ENCODE measurements around the gene IQSEC3. TPM values are rescaled to one million over a fixed set of nuclear protein-coding genes. Genes with fewer than 3 reads are reported as not detected.

The IQSEC3 gene
- total RNA-seq, 1 experiment from 2014 or later: 0.55 TPM

DNA sequence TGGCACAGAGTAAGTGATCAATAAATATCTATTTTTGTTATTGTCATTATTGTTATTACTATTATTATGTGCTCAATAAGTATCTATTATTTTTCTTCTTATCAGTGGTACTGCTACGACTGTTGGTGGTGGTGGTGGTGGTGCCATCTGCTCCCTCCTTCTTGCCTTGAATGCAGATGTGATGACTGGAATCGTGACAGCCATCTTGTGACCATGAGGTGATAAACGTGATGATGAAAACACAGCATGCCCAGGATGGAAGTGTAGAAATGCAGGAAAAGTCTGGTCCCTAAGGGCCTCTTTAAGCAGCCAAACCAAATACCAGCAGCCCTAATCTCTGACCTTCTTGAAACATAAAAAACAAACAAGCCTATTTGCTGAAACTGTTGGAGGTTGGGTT is 125.0 kb downstream of the IQSEC3 start:
- peaks cover 5 to 7% of the 10 kb centered on the region in 2 experiments; a peak in 3 of 5 replicates for H3K9me3 Mint-ChIP-seq
- Histone ChIP-seq H2BK20ac (ENCODE audit: low read depth, low read length, poor library complexity, severe bottlenecking) (no peak overlapping the region), H3K4ac (ENCODE audit: low read depth, low read length) (no peak overlapping the region), H3K9me3 (ENCODE audit: control insufficient read depth, low read depth, low read length) (no peaks in the 10 kb centered on the region), H3K79me1 (ENCODE audit: insufficient read depth, low read depth, low read length, poor library complexity, severe bottlenecking) (no peaks in the 10 kb centered on the region), H3K23me2 (ENCODE audit: insufficient read length, low read depth, low read length, poor library complexity, severe bottlenecking) (peaks cover 7% of the 10 kb centered on the region), H2BK5ac (ENCODE audit: insufficient read length, low read length) (no peak overlapping the region), H2BK12ac (ENCODE audit: insufficient read length, low read depth, low read length) (no peak overlapping the region), H2AFZ (ENCODE audit: low read length) (no peak overlapping the region), H4K20me1 (ENCODE audit: control insufficient read depth, insufficient read depth, insufficient read length) (no peaks in the 10 kb centered on the region), H3K14ac (ENCODE audit: insufficient read depth, low read length) (no peak overlapping the region), H3K79me2 (ENCODE audit: insufficient read depth, low read length) (no peaks in the 10 kb centered on the region), H3K4me1 (ENCODE audit: insufficient read depth, low read length) (no peaks in the 10 kb centered on the region), H3K9ac (ENCODE audit: extremely low read depth, insufficient read length, low read length) (no peak overlapping the region), H4K8ac (replicated peaks; ENCODE audit: insufficient read length, low read depth, low read length) (no peak overlapping the region), H4K5ac (ENCODE audit: insufficient read length, low read depth, low read length) (no peak overlapping the region), H3K56ac (ENCODE audit: insufficient read length, low read depth, low read length) (no peak overlapping the region), H3K27me3 (ENCODE audit: insufficient read depth, low read length) (peaks cover 2% of the 10 kb centered on the region; the same call in 1 of the 2 replicates), H3K27ac (ENCODE audit: insufficient read length, low read depth, low read length) (no peak overlapping the region), H3K23ac (ENCODE audit: insufficient read length, low read depth, low read length) (no peak overlapping the region), H2AK5ac (ENCODE audit: insufficient read length, low read length) (no peak overlapping the region), H3K18ac (ENCODE audit: insufficient read length, low read depth, low read length) (no peak overlapping the region), H3T11ph (ENCODE audit: low read length) (no peak overlapping the region), H3K4me2 (ENCODE audit: insufficient read depth, insufficient read length, low read length) (no peak overlapping the region), H4K91ac (ENCODE audit: insufficient read length, low read depth, low read length) (no peak overlapping the region), H2BK15ac (ENCODE audit: low read depth, low read length) (no peak overlapping the region), H2BK120ac (ENCODE audit: low read depth, low read length, poor library complexity, severe bottlenecking) (no peak overlapping the region)
- H3K27me3 Mint-ChIP-seq (ENCODE audit: low read depth): peaks cover 83% of the 10 kb centered on the region
- no peak overlapping the region for H3K4me3 Mint-ChIP-seq
- no peak for TF ChIP-seq CTCF (conservative IDR thresholded peaks at IDR 0.05)
- H3K27ac Mint-ChIP-seq: no peak overlapping the region
- no peak for DNase-seq
- peaks cover 0 to 2% (median 0%) of the 10 kb centered on the region in 3 experiments; a peak in 2 of 7 replicates for H3K36me3 Mint-ChIP-seq (ENCODE audit: insufficient read depth in 1 of 3, low read depth in 3 of 3)
- H3K4me1 Mint-ChIP-seq: peaks cover 5 to 14% of the 10 kb centered on the region in 2 experiments; a peak in 2 of 4 replicates
- no CpG with 5 or more reads among the region's 3 CpGs for WGBS (ENCODE audit: extremely low coverage, insufficient read length, low lambda C conversion rate)

Data from H9 (cell line).